GM21723 (cell line): Measurements from ENCODE around the gene MYH7B.
A peak's percentile ranks its signal among the peaks of the same experiment; 100 is the strongest.

Experiments used
- ATAC-seq: cut with Tn5 transposase; IDR thresholded peaks from one replicate; pipeline ENCODE4 v1.9.1; 2021; ENCODE audit warnings: mild to moderate bottlenecking, moderate library complexity; ENCODE audit not compliant: unreplicated experiment

Gene MYH7B

GRCh38 chr20:34955231-34956040 is at the start of gene MYH7B, which contains the start of gene GSS:
Gene MYH7B (plus strand): TSS chr20:34955868. CDS start chr20:34978006, 22,138 bp downstream.
Gene GSS (minus strand): TSS chr20:34955806. CDS start chr20:34951852, 3,954 bp downstream.
- peak; percentile 86 for ATAC-seq

- ATAC-seq = no peak
Observed at GRCh38 chr20:34907616-34908469, 47.8 kb upstream of the MYH7B start.

GRCh38 chr20:34915131-34915530 is 40.5 kb upstream of the MYH7B start:
- no peak for ATAC-seq

- no peak for ATAC-seq
Observed at GRCh38 chr20:34915749-34916455, 39.8 kb upstream of the MYH7B start.

- ATAC-seq = no peak
Observed at GRCh38 chr20:34916774-34917354, 38.8 kb upstream of the MYH7B start.

GRCh38 chr20:34920055-34920454 is 35.6 kb upstream of the MYH7B start:
- ATAC-seq = no peak

- ATAC-seq = no peak
Observed at GRCh38 chr20:34921436-34921835, 34.2 kb upstream of the MYH7B start.

GRCh38 chr20:34922654-34923381 is 32.9 kb upstream of the MYH7B start:
- no peak for ATAC-seq

GRCh38 chr20:34923414-34923813 is 32.3 kb upstream of the MYH7B start:
- ATAC-seq = no peak

- no peak for ATAC-seq
Observed at GRCh38 chr20:34925341-34925740, 30.3 kb upstream of the MYH7B start.

- ATAC-seq = no peak
Observed at GRCh38 chr20:34925981-34926380, 29.7 kb upstream of the MYH7B start.

- no peak for ATAC-seq
Observed at GRCh38 chr20:34926581-34926980, 29.1 kb upstream of the MYH7B start.

- ATAC-seq = no peak
Observed at GRCh38 chr20:34927736-34928135, 27.9 kb upstream of the MYH7B start.

- ATAC-seq = no peak
Observed at GRCh38 chr20:34928411-34928810, 27.3 kb upstream of the MYH7B start.

- no peak for ATAC-seq
Observed at GRCh38 chr20:34931771-34932170, 23.9 kb upstream of the MYH7B start.

GRCh38 chr20:34938466-34939163 is 17.1 kb upstream of the MYH7B start:
- ATAC-seq = no peak

- ATAC-seq = no peak
Observed at GRCh38 chr20:34940081-34940481, 15.6 kb upstream of the MYH7B start.

GRCh38 chr20:34941226-34941625 is 14.4 kb upstream of the MYH7B start:
- no peak for ATAC-seq

GRCh38 chr20:34942301-34942700 is 13.4 kb upstream of the MYH7B start:
- no peak for ATAC-seq
